ENCODE results near the gene TTPAL.
"Not testable (repeated sequence)": the region's sequence is repeated elsewhere in the genome, so short reads cannot be mapped to it uniquely, and the experiment has no call there.

The TTPAL gene

DNA sequence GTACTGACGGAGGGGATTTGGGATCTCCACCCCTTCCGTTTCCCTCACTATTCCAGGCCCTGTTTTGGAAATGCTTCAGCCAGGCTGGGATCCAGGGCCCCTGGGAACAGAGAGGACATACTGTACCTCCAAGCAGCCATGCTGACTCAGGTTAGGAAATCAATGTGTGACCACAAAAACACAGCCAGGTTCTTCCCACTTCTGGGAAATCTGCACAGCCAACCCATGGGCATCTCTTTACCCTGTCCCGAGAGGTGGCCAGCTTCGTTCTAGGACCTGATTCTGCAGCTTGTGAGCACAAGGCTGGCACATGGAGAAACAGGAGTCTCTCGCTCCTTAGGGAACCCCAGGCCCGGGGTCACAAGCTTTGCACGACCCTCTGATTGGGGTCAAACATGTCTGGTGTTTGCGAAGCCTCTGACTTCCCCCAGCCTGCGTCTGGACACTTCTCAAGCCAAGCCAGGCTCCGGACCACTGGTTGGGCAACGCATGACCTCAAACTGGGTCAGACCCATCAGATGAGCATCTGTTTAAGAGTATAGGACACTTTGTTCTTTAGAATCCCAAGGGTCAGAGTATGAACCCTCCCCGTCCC lies 8.3 kb upstream of the TTPAL start:
- peak; percentile 71 for DNase-seq (ENCODE audit: low read depth, low spot score)

- DNase-seq (ENCODE audit: low read depth, low spot score): no peak
These were observed 7.5 kb upstream of the TTPAL start for GRCh38 chr20:44468044-44468782.

GRCh38 chr20:44470327-44470726 lies 5.3 kb upstream of the TTPAL start:
- DNase-seq (ENCODE audit: low read depth, low spot score): no peak

- DNase-seq (ENCODE audit: low read depth, low spot score): peak; percentile 59
These were observed 4.2 kb upstream of the TTPAL start for GRCh38 chr20:44471481-44471882.

GRCh38 chr20:44472283-44472682 lies 3.4 kb upstream of the TTPAL start:
- DNase-seq (ENCODE audit: low read depth, low spot score): not testable (repeated sequence)

DNA sequence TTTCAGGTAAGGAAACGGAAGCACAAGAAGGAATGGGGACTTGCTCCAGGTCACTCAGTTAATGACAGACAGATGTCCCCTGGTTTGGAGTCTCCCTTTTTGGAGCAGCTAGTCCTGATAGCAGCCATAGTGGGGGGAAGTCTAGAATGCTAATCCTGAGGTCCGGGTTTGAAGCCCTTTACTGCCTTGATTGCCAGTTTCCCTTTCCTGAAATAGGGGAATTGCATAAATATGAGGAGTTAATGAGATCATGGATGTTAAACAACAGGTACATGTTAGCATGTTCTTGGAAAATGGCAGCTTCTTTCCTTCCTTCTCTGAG lies 341 bp upstream of the TTPAL start:
- DNase-seq (ENCODE audit: low read depth, low spot score): no peak

GRCh38 chr20:44477151-44477550 lies 1.5 kb downstream of the TTPAL start:
- DNase-seq (ENCODE audit: low read depth, low spot score): no peak

DNA sequence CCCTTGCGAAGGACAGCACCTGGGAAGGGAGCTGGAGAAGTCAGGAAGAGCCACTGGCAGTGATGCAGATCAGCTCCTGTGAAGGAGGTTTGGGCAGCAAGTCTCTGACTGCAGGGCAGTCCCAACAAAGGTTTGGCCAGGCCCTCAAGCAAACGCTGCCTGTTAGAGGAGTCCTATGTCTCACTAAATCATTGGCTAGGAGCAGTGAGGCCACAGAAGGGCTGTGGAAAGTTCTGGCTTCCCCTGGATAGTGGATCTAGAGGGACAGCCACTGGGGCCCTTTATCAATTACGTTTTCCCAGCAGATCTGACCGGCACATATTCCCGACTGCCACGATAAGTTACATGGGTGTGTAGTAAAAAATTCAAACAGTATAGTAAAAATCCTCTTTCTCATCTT lies 2.5 kb downstream of the TTPAL start:
- DNase-seq (ENCODE audit: low read depth, low spot score): no peak

DNA sequence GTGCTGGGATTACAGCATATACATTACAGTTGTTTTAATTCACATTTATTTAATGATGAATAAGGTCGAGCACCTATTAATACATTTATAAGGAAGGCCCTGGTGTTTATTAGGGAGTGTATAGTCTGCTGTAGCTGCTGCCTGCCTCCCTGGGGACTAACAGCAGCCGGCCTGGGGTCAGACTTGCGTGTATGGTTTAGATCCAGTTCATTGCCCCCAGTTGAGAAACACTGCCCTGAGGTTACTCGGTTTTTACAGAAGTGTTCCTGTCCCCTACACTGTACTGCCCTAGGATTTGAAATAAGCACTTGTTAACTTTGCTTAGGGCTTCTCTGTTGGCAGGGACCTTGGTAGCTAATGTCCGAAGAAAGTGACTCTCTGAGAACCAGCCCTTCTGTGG lies 4.0 kb downstream of the TTPAL start:
- DNase-seq (ENCODE audit: low read depth, low spot score): no peak

DNA sequence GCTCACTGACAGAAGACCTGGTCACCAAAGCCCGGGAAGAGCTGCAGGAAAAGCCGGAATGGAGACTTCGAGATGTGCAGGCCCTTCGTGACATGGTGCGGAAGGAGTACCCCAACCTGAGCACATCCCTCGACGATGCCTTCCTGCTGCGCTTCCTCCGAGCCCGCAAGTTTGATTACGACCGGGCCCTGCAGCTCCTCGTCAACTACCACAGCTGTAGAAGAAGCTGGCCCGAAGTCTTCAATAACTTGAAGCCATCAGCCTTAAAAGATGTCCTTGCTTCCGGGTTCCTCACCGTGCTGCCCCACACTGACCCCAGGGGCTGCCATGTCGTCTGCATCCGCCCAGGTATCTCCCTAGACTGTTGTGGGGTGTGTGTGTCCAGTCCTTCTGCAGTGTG lies 4.4 kb downstream of the TTPAL start:
- DNase-seq (ENCODE audit: low read depth, low spot score): no peak

GRCh38 chr20:44481719-44482416 lies 6.2 kb downstream of the TTPAL start:
- no peak for DNase-seq (ENCODE audit: low read depth, low spot score)

- no peak for DNase-seq (ENCODE audit: low read depth, low spot score)
These were observed 7.4 kb downstream of the TTPAL start for GRCh38 chr20:44483112-44483511.

GRCh38 chr20:44485078-44485829 lies 9.6 kb downstream of the TTPAL start:
- DNase-seq (ENCODE audit: low read depth, low spot score): no peak

DNA sequence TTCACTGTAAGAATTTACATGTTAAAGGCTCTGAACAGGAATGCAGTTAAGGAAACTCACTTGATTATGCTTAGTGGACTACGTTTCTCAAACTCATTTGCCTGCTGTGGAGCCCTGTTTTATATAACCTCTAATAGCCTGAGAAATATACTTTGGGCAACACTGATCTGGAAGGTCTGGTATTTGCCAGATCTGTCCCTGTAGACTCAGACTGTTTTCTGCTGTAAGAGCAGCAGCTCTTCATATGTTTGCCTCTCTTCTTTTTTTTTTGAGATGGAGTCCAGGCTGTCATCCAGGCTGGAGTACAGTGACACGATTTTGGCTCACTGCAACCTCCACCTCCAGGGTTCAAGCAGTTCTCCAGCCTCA lies 10.1 kb downstream of the TTPAL start:
- no peak for DNase-seq (ENCODE audit: low read depth, low spot score)

GRCh38 chr20:44488551-44488950 lies 12.9 kb downstream of the TTPAL start:
- no peak for DNase-seq (ENCODE audit: low read depth, low spot score)

- DNase-seq (ENCODE audit: low read depth, low spot score): no peak
These were observed 13.5 kb downstream of the TTPAL start for GRCh38 chr20:44489223-44489622.

GRCh38 chr20:44489931-44490330 lies 14.3 kb downstream of the TTPAL start:
- no peak for DNase-seq (ENCODE audit: low read depth, low spot score)

- peak; percentile 39 for DNase-seq (ENCODE audit: low read depth, low spot score)
These were observed 16.1 kb downstream of the TTPAL start for GRCh38 chr20:44491635-44492395.

DNA sequence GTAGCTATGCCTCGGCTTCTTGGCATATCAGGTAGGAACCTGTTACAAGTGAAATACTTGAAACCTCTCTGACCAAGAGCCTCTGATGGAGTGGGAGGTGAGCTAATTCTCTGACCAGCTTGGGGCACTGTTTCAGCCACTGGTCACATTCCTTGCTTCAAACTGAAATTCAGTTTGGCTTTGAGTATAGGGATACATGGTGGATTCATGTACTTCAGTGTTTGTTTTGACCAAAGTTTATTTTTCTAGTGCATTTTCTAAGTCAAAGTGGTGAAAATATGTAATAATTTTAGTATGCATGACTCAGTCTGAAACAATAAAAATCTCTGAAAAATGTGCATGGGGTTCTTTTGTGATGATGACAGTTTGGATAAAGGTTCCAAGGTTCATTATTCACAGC lies 18.6 kb downstream of the TTPAL start:
- peak; percentile 27 for DNase-seq (ENCODE audit: low read depth, low spot score)

DNA sequence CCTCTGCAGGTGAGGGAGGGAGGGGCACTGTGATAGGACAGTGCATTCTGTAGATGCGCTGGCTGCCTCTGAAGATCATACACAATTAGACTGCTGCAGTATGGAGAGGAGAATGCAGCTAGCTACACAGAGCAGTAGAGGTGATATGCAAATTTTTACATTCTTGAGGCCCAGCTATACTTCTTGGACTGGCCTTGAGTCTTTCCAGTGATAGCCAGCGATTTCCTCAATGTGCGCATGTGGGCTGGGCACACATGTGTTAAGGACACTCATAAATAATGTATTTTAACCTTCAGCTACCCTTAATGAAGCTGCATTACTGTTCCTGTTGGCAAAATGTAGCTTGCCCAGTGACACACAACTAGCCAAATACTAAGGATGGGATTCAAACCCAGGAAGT lies 19.0 kb downstream of the TTPAL start:
- peak; percentile 26 for DNase-seq (ENCODE audit: low read depth, low spot score)

- DNase-seq (ENCODE audit: low read depth, low spot score): peak; percentile 39
These were observed 19.6 kb downstream of the TTPAL start for GRCh38 chr20:44495257-44495656.
